ENCODE results near the gene DAZL.

DNA sequence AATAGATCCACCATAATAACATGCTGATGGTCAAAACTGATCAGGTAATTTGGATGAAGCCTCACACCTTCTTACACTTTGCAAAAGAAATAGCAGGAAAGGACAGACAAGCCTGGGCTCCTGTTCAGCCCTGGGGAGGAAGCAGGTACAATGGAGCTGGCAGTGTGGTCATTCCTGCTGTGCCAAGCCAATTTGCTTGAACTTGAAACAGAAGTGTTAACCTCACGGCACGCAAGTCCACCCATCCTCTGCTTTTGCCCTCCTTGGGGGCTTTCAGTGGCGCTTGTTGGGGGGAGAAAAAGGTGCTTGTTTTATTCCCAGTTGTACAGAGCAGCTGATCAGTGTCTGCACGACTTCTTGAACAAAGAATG is 54.9 kb downstream of the DAZL start:
- no peak for TF ChIP-seq CEBPB (IDR thresholded peaks at IDR 0.05; ENCODE audit: low read depth)
- TF ChIP-seq CTCF (IDR thresholded peaks at IDR 0.05 in 2 of 3, conservative IDR thresholded peaks at IDR 0.05 in 1 of 3; ENCODE audit: borderline replicate concordance in 1 of 3, insufficient read depth in 1 of 3, low read depth in 2 of 3, low read length in 2 of 3): no peak
- no peak for TF ChIP-seq SRF (IDR thresholded peaks at IDR 0.05; ENCODE audit: low read depth)
- no peak for TF ChIP-seq POLR2AphosphoS5 (IDR thresholded peaks at IDR 0.05; ENCODE audit: low read depth, low read length)
- TF ChIP-seq YY1 (IDR thresholded peaks at IDR 0.05; ENCODE audit: extremely low read depth, insufficient replicate concordance, low read depth, low read length): no peak
